ENCODE results near the gene ADAT3.

GRCh38 chr19:1889907-1890306, 15.3 kb upstream of the ADAT3 start:
- TF ChIP-seq, protein P1, sequence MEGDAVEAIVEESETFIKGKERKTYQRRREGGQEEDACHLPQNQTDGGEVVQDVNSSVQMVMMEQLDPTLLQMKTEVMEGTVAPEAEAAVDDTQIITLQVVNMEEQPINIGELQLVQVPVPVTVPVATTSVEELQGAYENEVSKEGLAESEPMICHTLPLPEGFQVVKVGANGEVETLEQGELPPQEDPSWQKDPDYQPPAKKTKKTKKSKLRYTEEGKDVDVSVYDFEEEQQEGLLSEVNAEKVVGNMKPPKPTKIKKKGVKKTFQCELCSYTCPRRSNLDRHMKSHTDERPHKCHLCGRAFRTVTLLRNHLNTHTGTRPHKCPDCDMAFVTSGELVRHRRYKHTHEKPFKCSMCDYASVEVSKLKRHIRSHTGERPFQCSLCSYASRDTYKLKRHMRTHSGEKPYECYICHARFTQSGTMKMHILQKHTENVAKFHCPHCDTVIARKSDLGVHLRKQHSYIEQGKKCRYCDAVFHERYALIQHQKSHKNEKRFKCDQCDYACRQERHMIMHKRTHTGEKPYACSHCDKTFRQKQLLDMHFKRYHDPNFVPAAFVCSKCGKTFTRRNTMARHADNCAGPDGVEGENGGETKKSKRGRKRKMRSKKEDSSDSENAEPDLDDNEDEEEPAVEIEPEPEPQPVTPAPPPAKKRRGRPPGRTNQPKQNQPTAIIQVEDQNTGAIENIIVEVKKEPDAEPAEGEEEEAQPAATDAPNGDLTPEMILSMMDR (IDR thresholded peaks at IDR 0.05) = no peak
- no peak for TF ChIP-seq POLR2A (IDR thresholded peaks at IDR 0.05)

Measured in esophagus squamous epithelium (tissue), 4 donors.